NCI-H1694 treated with DMSO at 0.1 percent for 48 hours (cell line): ENCODE results near the gene IGFN1.
"Not testable (repeated sequence)": the region's sequence is repeated elsewhere in the genome, so short reads cannot be mapped to it uniquely, and the experiment has no call there.

Experiments used
- DNase-seq: peaks from one replicate; lab custom pipeline; 2025; lab: John Stamatoyannopoulos, UW

The IGFN1 gene

DNA sequence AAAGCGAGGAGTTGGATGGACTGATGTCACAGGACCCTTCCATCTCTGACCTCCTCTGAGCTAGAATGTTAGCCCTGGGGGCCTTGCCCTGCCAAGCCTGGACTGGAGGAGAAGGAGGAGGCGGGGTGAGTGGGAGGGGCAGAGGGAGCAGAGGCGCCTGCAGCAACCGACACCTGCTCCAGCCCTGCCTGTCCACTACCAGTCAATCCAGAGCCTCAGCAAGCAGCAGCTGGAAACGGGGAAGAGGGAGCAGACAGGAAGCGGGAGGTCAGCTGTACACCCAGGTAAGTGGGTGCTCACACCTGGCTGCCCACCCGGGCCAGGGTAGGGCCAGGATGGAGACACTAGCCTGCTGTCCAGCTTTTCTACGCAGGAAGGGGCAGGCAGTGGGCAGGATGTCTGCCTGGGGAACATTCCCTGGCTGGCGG lies at the start of gene IGFN1:
IGFN1 (plus strand) TSS at position 201 of the 428 bp plus-strand sequence. CDS start 2,470 bp downstream, outside the sequence.
- no peak for DNase-seq

DNA sequence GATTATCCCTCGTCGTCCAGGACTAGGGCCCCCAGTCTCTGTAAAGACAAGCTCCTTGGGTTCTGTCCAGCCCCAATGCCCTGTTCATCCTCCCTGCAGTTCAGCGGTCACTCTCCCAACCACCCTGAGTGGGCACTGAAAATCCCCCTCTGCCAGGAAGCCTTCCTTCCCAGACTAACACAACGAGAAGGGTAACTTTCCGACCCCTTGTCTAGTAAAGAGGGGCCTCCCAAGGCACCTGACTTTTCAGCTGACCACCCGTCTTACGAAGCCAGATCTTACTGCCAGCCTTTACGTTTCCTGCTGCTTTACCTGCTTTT lies 49.7 kb upstream of the IGFN1 start:
- DNase-seq: no peak

DNA sequence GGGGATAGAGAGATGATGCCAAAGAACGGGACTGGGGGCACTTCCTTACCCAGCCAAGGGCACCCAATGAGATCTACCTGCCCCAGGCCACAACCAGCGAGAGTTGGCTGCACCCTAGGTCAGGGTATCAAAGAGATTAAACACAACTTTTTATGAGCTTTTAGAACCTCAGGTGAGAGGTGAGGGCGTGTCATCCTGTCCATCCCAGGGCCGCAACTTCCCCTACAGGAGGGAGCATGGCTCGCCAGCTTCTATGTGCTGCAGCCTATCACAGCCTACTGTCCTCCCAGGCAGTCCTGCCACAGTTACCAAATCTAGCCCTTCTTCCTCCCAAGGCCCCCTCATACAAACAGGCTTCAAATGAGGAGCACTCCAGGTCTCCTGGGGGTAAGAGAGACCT lies 49.2 kb upstream of the IGFN1 start:
- DNase-seq: no peak

DNA sequence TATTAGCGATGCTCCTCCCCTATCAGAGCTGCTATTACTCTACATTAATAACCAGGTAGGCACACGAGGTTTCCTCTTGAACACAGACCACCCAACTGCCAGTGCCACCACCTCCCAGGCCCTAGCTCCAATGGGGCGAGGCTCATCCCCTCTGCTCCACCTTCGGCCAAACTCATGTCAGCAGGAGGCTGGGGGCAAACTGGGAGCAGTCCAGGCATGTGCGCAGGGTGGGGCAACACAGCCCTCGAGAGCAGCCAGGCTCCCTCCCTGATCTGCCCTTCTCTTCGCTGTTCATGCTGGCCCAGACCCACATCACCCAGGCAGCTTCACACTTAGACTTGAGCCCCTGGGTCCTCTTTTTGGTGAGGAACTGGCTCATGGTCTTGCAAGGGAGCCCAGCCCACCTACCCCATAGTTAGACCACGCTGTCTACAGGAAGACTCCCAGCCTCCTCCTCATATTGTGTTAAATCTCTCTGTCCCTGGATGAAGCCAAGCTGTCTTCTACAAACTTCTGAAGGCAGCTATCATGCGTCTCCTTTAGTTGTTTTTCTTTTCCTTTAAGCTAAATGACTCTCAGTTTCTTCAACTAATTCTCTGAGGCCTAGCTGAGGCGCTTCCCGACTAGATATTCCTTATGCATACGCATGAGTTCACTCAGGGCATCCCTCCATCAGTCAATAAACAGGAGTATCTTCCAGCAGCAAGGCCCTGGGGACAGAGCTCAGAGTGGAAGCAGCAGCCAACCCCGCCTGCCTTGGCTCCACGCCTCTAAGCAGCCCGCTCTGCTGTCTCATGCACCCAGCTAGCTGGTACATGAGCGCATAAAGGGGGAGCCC lies 48.4 kb upstream of the IGFN1 start:
- peak; percentile 34 for DNase-seq

DNA sequence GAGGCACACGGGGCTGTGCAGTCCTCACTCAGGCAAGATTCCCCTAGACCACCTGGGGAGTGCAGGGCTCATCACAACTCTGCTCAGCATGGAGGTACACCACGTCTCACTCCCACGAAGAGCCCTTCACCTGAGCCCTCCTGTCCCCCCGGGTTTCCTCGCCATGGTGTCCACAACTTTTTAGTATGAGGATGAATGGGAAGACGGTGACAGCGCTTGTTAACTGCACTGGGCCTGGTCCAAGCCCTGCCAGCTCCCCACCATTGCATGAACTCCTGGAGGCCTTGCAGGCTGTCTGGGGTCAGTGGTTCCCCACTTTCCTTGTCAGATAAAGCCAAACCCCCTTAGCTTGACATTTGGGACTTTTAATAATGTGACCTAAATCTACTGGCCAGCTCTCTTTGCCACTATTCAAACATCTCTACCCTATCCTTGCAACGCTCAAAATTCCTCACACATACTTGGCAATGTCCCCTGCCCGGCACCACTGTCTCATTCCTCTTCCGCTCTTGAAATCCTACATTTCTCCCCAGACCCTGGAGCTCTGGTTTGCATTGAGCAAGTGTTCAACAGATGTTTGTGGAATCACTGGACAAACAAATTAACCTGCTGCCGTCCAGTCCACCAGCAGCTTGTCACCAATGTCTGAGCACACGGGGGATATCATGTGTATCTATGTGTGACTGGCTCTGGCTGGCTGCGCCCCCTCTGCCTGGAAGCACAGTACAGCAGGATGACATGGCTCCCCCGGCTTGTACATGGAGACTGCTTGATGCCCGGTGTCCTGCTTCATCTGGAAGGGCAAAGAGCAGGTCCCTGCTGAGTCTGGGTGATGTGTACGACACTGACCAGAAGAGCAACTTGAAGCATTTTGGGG lies 47.5 kb upstream of the IGFN1 start:
- no peak for DNase-seq

DNA sequence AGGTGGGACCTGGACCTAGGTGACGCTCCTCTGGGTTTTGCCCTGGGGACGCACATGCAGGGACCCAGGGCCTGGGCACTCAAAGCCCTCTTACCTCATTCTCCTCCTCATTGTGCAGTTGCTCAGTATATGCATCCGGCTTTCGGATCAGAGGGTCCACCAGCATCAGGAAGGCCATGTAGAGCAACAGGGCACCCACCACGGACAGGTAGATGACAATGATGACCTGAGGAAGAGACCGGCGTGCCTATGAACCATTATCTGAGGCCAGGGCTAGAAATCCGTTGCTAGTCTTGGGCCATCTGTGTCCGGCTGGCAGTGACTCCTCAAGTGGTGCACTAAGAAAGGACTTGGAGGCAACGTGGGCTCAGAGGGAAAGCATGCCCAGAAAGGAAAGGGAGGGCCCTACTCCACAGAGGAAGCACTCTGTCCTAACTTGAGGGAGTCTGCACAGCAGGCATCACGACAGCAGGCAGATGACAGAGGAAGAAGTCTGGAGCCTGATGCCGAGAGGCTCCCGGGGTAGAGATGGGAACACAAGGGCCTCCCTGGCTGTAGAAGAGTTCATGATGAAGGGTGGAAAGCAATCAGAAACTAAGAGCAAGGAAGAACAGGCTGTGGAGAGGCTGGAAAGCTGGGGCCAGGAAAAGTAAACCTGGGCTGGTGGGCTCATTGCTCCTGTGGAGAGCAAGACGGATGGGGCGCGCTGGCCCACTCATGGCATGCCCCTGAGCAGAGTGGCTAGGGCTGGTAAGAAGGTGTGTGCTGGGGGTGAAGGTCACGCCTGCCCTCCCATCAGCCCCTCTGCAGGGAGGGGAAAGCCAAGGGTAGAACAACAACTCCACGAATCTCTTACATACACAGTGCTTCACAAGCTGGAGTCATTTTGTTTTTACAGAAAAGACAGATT lies 46.6 kb upstream of the IGFN1 start:
- no peak for DNase-seq

DNA sequence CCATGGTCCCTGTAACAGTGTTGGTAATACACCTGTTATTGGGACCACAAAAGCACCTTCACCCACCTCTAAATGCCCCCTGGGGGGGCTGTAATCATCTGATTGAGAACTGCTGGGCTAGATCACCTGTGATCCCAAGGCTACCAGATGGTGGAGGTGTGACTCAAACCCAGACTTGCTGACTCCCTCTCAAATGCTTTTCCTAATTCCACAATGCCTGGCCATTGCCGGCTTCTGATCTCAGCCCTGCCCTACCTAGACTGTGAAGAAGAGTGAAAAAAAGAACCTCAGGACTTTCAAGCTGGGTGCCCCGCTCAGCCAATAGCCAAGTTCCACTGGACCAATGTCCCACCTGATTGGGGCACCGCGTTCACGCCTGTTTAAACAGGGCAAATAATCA lies 45.9 kb upstream of the IGFN1 start:
- DNase-seq: no peak

DNA sequence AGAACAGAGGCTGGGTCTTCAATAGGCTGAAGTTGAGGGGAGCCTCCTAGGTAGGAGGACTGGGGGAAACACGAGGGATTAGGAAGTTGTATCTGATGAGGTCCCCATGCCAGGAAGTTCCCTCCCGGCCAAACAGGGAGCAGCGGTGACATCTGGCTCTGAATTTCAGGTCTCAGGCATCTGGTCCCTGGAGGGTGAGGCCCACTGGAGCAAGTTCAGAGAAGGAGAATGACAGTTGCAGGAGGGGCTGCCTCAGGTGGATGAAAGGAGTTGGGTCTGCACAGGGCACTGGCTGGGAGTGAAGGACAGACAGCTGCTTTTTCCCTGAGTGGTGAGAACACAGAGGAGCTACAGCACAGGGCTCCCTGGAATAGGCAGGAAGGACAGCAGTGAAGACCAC lies 45.5 kb upstream of the IGFN1 start:
- DNase-seq: no peak

DNA sequence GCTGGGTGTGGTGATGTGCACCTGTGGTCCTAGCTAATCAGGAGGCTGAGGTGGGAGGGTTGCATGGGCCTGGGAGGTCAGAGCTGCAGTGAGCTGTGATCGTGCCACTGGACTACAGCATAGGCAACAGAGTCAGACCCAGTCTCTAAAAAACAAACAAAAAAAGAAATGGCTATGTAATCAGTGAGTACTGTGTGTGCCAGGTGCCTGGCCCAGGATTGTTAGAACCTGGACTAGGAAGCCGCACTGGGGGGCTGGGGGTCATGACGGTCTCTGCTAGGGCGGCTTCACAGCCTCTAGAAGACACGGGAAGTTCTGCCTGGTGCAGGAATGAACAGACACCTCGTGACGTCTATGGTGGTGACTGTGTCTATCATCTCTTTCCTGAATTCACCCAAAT lies 44.8 kb upstream of the IGFN1 start:
- DNase-seq: no peak

DNA sequence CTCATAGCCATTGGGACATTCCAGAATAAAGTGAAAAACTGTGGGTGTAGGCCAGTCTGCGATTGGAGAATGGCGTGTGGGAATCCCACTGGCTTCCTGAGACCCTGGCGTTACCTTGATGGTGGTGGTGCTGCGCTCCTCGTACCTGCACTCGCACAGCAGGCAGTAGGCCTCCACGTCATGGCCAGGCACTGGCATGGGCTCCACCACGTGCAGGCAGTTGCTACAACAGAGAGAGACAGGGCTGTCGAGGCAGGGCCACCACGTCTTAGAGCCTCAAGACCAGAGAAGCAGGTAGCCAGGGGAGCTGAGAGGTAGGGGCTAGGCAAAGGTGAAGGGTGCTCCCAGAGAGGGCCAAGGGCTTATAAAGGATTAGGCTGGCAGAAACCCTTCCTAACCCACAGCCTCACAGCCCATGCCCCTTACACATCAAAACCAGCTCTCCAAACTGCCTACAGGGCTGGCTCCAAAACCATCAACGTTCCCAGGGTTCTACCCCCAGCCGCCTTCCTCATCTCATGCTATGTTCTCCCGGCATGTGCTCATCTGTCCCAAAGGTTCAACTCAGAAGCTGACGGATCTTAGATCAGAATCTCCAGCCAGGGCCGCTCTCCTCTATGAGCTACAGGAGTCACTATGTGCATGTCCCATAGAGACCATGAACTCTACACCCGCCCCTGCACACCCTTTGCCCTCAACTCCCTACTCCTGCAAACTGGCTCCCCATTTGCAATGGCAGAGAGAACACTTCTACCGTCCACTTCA lies 43.8 kb upstream of the IGFN1 start:
- DNase-seq: no peak

DNA sequence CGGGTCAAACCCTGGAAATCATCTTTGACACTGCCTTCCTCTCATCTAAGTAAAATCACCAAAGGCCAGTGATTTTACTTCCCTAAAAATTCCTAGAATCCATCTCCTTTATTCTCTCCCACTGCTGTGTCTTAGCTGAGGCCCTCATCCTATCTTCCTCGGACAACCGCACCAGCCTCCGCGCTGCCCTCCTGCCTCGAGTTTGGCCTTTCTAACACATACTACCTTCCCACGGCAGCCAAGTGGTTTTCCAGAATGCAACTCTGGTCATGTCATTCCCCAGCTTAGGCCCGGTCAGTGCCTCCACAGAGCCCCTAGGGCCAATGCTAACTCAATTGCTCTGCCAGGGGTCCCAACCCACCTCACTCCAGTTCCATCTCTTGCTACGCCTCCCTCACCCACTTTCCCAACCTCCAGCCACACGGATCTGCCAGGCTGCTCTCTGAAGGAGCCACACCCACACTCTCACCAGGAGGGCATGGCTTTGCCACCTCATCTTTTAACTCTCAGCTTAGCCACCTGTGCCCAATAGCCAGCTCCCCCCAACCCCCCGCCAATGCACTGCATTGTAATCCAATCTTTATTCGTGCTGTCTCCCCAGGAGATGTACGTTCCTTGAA lies 43.1 kb upstream of the IGFN1 start:
- DNase-seq: no peak

DNA sequence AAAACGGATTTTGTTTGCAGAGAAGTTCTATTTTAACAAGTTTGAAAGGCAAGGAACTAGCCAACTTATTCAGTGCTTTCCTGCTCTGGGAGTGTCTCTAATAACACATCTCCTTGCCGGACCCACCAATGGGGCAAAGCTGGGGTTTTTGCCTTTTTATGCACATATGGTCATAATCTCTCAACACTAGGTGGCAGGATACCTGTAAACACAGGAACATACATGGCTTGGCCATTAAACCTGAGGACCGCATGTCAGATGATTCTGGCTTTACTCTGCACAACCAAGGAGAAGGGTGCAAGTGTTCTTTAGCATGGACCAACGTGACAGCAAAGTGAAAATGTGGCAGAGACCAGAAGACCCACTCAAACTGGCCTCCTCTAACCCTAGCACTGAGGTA lies 41.2 kb upstream of the IGFN1 start:
- DNase-seq: peak; percentile 44

DNA sequence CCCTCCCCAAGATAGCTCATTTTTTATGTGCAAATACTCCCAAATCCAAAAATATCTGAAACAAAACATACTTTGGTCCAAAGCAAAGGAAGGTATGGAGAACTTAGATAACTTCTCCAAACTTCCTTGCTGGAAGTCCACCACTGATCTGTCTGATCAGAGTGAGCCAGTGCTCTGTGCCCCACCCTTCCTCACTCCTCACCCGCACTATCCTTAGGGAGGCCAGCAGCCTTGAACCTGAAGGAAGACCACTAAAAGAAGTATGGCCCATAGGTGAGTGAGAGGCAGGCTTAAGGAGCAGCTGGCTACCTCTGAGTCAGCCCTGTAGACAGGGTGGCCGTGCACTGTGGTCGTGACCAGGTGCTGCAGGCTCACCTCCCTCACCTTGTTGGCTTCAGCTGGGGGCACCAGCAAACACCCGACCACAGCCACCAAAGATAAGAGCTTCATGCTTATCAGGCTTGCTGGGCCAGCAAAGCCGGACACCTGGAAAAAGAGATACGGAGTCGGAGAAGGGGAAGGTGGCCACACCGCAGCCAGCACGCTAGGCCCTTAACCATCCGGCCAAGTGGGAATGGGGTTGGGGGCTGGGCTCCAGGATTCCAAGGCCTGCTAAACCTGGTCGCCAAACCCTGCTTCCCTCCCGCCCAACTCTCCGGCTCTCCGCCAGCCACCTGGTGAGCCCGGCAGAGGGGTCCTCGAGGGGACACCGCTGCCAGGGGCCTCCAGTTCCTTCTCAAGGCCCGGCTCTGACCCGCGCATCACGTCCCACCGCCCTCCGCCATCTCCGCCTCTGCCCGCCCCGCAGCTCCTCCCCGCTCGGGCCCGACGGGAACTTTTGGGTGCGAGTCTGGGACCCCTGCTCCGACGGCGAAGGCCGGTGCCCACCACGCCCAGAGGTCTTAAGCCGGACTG lies 36.9 kb upstream of the IGFN1 start:
- DNase-seq: no peak

DNA sequence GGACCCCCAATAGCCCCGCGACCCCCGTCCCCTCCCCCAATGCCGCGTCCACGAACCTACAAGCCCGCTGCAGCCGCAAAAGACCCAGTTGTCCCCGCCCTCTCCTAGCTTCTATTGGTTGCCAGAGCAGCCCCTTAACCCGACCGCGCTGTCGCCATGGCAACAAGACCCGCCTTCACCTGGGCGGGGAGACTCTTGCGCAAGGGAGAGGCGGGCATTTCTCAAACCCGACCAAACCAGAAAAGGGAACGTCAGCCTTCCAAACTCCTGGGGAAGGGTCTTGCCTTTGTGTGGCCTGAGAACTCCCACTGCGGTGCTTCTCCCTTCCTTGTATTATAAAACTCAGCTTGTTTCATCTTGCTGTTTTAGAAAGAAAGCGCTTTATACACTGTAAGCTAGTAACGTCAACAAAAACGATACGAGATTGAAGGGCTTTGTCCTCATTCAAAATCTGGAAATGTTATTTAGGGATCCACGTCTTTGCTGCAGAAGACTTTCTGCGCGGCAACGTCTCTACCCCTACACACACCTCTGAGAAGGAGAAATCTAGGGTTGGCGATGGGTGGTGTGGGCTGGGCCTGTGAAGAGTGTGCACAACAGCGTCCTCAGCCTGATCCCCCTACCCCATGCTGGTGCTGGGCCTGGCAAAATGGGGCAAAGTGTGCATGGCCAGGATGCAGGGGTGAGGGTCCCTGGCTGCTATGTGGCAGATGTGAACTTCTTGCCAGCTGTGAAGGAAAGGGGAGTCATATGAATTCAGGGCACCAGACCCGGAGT lies 36.0 kb upstream of the IGFN1 start, which contains the start of gene TMEM9:
TMEM9 (minus strand) TSS at position 86 of the 777 bp plus-strand sequence. CDS start 551 bp downstream, outside the sequence.
- peak; percentile 92 for DNase-seq

DNA sequence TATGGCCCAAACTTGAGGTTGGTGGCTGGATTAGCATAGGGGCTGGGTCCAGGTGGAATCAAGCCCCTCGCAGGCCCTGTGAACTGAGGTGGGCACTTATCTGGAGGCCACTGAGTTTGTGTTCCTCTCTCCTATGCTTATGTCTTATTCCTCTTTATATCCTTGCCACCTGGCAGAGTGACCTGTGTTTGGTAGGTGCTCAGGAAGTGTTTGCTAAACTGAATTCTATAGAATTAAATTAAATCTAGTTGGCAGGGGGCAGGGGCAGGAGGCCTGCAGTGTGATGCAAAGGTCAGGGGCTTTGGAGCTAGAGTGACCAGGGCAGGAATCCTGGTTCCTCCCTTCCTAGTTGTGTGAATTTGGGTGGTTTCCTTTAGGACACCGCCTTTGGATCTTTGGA lies 35.3 kb upstream of the IGFN1 start:
- no peak for DNase-seq

DNA sequence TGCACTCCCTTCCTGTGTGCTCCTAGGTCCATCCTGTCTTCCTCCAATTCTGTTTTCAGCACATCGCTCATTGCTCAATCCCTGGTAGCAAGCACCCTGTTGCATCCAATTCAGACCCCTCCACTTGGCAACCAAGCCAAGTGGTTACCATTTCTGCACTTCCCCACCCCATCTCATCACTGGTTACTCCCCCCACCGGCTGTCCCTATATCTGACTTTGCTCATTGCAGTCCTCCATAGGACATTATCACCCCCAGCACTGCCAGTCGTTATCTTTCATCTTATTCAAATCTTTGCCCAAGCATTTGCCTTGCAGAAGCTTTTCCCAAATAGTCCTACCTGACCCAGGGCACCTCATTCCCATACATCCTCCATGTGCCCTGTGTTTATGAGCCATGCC lies 34.3 kb upstream of the IGFN1 start:
- no peak for DNase-seq

DNA sequence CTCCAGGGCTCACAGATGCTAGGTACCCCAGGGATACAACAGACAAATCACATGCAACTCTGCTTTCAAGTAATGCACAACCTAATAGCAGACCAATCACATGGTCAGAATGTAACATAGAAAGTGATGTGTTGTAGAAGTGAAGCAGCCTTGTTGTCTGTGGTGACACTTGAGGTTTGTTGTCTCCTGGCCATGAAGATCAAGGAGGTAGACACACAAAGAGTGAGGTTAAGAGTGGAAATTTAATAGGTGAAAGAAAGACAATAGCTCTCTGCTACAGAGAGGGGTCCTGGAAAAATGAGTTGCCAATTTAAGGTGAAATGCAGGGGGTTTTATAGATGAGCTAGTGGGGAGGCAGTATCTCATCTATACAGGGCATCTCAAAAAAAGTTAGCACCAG lies 33.8 kb upstream of the IGFN1 start:
- no peak for DNase-seq

DNA sequence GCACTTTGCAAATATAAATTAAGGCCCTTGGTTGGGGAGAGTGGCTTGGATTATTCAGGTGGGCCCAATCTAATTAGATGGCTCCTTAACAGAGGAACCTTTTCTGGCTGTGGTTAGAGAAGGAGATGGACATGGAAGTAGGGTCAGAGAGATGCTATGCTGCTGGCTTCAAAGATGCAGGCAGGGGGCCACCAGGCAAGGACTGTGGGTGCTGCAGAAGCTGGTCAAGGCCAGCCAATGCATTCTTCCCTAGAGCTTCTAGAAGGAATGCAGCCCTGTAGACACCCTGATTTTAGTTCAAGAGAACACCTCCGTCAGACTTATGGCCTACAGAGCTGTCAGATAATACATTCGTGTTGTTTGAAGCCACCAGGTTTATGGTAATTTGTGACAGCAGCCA lies 32.7 kb upstream of the IGFN1 start:
- DNase-seq: no peak

DNA sequence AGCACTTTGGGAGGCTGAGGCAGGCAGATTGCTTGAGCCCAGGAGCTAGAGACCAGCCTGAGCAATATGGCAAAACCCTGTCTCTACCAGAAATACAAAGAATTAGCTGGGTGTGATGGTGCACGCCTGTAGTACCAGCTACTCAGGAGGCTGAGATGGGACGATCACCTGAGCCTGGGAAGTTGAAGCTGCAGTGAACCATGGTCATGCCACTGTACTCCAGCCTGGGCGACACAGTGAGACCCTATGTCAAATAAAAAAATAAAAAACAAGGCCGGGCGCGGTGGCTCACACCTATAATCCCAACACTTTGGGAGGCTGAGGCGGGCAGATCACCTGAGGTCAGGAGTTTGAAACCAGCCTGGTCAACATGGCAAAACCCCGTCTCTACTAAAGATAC lies 27.6 kb upstream of the IGFN1 start:
- DNase-seq: not testable (repeated sequence)
